HG02610 (cell line): ENCODE data around the gene GSTM4.

ENCODE experiments used
- ATAC-seq: cut with Tn5 transposase; IDR thresholded peaks from one replicate; pipeline ENCODE4 v1.9.1; 2021; ENCODE audit warnings: mild to moderate bottlenecking, moderate library complexity; ENCODE audit not compliant: unreplicated experiment

Gene GSTM4

DNA sequence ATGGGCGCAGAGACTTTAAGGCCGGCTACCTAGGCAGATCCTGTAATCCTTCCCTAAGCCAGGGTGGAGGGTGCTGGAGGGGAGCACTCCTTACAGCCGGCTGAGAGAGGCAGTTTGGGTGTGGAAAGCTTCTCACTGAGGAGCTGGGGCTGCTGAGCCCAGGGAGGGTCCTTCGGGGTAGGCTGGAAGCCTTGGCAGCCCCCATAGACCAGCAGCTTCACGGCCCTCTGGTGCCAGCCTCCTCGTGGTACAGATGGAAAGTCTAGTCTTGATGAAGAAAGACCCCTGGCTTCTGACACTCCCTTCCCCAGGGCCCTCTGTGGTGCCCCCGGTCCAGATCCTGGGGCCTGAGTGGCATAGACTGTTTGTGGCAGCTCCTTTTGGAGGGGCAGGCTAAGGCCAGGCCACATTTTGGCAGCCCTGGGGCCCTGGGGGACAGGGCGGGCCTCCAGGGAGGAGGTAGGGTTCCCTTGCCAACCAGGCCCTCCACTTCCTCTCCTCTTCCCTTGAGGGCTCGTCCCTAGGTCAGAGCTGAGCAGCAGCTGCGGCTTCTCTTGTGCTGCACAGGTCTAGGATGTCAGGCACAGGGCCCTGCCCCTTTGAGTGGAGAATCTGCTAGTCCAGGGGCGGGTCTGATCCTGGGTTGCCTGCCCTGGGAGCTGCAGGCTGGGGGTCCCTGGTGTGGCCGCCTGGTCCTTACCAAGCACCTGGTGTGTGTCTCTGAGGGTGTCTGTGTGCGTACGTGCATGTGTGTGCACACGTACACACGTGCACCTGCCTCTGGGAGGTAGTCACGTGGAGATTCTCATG is 31.5 kb upstream of the GSTM4 start:
- no peak for ATAC-seq

DNA sequence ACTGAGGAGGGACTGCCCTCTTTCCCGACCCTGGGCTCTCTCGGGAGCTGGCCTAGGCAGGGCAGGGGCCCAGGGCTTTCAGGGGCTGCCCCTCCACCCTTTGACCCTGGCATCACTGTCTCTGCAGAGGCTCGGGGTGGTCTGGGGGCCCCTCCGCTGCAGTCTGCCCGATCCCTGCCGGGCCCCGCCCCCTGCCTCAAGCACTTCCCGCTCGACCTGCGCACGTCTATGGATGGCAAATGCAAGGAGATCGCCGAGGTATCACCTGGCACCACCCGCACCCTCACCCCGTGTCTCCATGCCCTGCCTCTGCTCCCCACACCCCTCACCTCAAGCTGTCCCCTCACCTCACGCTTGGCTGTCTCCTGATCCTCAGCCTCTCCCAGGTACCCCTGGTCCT is 30.7 kb upstream of the GSTM4 start:
- no peak for ATAC-seq

DNA sequence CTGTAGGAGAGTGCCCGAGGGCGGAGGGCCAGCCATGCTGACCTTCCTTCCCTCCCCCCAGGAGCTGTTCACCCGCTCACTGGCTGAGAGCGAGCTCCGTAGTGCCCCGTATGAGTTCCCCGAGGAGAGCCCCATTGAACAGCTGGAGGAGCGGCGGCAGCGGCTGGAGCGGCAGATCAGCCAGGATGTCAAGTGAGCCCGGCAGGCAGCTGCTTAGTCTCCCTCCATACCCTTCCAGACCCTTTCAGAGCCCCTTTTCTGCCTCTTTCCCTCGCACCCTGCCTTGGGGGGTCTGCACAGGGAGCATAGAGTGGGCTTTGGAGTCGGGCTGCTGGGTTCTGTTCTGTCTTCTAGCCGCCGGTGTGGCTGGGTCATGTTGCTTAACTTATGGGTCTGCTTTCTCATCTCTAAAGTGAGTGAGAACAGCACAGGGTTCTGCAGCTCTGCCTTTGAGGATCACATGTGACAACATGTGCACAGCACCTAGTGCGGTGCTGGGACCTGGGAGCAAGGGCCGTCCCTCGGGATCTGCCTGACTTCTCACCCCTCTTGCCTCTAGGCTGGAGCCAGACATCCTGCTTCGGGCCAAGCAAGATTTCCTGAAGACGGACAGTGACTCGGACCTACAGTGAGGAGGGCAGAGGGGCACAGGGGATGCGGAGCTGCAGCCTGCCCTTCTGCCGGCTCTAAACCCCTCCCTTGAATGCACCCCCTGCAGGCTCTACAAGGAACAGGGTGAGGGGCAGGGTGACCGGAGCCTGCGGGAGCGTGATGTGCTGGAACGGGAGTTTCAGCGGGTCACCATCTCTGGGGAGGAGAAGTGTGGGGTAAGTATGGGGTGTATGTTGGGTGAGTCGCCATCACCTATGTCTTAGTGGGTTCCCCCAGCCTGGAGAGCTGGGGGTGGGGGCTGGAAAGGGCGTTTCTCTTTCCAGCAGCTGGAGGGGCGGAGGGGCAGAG is 30.0 kb upstream of the GSTM4 start:
- no peak for ATAC-seq

DNA sequence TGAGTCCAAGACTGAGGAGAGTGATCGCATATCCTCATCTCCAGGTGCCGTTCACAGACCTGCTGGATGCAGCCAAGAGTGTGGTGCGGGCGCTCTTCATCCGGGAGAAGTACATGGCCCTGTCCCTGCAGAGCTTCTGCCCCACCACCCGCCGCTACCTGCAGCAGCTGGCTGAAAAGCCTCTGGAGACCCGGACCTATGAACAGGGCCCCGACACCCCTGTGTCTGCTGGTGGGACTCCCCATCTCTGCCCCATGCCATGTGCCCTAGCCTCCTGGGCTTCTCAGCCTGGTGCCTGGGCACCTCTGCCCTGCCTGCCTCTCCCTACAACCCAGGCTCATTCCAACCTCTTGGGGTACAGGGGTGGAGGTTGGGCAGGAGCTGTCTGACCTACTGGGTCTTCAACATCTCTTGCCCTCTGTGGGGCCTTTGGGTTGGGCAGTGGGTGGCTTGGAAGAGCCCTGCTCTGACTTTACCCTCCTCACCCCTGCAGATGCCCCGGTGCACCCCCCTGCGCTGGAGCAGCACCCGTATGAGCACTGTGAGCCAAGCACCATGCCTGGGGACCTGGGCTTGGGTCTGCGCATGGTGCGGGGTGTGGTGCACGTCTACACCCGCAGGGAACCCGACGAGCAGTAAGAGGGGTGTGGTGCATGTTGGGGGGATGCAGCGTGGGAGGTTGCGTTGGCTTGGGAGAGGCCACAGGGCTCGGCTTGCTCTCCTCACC is 29.1 kb upstream of the GSTM4 start:
- no peak for ATAC-seq

DNA sequence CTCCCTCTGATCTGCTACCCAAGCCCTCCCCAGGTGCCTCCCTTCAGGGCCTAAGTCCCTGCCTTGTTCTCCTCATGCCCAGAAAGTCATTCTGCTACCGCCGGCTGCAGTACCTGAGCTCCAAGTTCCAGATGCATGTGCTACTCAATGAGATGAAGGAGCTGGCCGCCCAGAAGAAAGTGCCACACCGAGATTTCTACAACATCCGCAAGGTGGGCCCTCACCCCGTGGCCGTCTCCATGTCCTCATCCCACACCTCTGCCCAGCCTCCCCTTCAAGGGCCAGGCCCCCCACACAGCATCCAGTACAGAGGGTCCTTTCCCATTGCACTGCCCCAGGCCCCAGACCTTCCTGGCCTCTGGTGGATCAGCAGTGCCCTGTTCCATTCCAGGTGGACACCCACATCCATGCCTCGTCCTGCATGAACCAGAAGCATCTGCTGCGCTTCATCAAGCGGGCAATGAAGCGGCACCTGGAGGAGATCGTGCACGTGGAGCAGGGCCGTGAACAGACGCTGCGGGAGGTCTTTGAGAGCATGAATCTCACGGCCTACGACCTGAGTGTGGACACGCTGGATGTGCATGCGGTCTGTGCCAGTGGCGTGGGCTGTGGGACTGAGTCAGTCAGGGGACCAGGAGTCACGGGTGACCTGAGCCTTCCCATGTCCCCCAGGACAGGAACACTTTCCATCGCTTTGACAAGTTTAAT is 28.1 kb upstream of the GSTM4 start:
- ATAC-seq, result no peak

DNA sequence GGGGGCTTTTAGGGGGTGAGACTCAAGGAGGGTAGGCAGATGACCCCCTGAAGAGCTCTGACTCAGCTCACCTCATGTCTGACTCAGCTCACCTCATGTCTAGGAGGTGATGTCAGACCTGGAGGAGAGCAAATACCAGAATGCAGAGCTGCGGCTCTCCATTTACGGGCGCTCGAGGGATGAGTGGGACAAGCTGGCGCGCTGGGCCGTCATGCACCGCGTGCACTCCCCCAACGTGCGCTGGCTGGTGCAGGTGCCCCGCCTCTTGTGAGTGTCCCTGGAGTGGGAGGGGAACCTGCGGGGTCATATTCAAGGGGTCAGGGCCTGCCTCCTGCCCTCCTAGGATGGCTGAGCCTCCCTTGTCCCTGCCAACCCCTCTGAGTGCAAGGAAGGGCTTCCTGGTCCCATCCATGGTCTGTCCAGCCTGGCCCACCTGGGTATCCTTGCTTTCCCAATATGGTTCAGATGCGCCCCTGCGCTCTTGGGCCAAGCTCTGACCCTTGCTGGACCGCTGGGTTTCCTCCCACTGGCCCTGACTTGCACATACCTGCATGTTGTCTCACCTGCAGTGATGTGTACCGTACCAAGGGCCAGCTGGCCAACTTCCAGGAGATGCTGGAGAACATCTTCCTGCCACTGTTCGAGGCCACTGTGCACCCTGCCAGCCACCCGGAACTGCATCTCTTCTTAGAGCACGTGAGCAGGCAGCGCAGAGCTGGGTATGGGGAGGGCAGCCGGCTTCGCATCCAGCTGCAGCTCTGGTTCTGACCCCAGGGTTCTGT is 27.2 kb upstream of the GSTM4 start:
- ATAC-seq, result no peak

DNA sequence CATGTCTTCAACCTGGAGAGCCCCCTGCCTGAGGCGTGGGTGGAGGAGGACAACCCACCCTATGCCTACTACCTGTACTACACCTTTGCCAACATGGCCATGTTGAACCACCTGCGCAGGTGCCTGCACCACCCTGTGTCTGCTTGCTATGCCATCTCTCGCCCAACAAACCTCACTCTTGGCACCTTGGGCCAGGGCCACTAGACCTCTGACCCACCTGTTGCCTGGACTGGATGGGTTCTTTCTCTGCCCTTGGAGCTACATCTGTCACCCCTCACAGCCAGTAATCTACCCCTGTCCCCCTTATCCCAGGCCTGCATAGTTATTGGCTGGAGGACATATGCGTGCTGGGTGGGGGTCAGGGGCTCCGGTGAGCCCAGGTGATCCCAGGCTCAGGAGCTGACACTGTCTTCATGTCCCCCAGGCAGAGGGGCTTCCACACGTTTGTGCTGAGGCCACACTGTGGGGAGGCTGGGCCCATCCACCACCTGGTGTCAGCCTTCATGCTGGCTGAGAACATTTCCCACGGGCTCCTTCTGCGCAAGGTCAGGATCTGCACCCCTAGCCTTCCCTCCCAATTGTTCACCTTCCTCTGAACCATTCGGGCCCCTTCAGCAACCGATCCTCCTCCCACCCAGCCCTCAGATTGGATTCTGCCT is 26.4 kb upstream of the GSTM4 start:
- no peak for ATAC-seq

DNA sequence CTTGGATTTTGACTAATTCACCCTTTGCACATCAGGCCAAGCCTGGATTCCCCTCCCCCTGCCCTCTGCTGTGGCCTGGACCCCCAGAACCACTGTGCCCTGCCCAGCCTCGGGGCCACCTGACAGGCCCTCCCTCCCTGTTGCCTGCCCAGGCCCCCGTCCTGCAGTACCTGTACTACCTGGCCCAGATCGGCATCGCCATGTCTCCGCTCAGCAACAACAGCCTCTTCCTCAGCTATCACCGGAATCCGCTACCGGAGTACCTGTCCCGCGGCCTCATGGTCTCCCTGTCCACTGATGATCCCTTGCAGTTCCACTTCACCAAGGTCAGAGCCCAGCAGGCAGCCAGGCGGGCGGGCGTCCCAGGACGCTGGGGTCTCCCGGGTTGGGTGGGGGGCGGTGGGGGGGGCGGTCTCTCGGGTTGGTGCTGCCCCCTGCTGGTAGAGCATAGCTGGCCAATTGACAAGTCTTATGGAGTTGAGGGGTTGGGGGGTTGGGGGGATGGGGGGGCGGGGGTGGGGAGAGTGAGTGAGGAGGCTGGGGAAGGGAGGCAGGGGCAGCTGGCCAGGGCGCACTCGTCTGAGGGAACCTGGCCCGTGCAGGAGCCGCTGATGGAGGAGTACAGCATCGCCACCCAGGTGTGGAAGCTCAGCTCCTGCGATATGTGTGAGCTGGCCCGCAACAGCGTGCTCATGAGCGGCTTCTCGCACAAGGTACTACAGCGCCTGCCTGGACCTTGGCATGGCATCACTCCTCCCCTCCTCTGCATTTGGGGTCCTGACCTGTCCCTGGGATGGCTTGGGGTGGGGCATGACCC is 25.6 kb upstream of the GSTM4 start:
- no peak for ATAC-seq

DNA sequence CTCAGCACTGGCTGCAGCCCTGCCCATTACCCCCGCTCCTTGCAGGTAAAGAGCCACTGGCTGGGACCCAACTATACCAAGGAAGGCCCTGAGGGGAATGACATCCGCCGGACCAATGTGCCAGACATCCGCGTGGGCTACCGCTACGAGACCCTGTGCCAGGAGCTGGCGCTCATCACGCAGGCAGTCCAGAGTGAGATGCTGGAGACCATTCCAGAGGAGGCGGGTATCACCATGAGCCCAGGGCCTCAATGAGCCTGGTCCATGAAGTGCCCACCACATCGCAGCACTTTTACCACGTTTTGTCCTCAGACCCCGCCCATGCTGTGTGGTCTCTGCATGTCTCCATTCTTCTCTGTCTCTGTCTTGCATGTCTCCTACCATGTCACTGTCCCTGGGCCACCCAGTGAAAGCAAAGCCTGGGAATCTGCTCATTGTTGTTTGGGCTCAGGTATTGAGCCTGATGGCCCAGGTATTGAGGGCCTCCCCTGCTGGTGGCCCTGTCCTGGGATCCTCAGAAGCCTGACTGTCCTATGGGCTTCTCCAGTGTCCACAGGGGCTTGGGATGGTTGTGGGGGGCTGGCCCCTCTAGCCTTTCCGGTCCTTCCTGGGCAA is 24.9 kb upstream of the GSTM4 start:
- ATAC-seq, result no peak

DNA sequence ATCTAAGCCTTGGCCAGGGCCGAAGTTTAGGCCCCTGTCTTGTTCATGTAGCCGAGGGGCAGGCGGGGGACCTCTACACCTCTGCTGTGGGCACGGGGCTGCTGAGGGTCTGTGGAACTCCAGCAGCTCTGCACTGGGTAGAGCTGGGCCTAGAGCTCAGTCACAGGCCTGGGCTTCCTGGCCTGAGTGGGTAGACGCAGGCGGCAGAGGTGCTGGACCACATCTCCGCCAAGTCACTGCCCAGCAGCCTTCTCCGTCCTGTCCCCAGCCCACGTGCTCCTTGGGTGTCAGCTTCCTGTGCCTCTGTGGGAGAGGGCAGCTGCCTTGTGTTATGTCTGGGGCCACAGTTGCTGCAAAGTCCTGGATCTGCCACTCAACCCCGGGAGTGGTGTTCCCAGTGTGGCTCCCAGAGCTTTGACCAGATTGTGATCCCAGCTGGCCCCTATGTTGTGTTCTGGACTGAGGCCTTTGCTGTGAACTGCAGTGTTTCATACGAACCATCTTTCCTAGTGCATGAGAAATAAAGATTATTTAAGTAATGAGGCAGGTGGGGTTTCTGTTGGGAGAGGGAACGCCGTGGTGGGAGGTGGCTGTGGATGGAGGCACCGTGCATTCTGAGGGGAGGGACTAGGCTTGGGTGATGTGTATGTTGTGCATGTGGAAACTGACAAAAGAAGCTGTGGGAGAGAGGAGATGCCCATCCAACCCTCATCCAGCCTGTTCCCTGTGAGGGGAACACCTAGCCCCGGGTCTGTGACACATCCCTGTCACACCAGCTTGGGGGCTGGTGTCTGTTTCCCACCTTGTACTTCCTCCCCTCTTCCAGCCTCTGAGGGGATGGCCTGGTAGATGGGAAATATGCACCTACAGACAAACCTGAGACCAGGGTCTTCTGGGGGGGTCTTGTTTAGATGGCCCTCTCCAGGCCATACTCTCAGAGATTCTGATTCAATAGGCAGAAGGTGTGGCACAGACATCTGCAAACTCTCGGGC is 24.1 kb upstream of the GSTM4 start:
- no peak for ATAC-seq

DNA sequence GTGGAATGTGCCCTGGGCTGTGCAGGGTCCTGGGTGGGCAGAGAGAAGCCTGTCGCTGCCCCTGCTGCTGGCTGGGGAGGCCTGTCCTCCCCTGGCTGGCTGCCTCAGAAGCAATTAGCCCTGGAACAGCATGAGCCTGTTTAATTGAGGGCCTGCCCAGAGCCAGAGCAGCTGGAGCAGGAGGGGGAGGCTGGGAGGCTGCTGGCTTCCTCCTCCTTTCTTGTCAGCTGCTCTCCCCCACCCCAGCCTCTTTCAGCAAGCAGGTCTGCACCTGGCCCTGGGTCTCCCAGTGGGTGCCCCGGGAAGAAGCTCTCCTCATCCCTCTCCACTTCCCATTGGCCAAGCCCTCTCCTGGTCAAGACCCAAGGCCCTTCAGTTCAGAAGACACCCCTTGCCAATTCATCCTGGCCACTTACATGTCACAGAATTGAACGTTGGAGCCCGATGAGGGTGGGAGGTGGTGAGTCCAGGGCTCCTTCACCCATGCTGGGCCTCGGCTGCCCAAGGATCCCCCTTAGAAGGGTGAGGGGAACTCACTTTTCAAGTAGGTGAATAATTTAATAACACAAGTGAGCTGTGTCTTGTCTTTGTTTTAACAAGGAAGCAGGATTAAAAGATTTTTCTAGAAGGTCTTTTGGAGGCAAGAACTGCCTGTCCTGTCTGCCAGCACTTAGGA is 23.1 kb upstream of the GSTM4 start:
- no peak for ATAC-seq

DNA sequence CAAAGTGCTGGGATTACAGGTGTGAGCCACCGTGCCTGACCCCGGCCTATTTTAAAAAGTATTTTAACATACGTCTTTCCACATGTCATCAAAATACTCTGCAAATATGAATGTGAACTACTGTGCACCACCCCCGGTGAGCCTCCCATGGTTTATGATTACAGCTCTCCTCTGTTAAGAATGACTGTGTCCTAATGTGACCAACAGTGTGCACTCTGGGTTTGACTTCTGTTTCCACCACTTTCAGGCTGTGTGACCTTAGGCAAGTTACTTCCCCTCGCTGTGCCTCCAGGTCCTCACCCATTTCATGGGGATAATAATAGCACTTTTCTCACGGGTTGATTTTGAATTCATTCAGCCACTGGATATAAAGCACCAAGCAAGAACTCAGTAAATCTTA is 21.6 kb upstream of the GSTM4 start:
- peak; percentile 59 for ATAC-seq

DNA sequence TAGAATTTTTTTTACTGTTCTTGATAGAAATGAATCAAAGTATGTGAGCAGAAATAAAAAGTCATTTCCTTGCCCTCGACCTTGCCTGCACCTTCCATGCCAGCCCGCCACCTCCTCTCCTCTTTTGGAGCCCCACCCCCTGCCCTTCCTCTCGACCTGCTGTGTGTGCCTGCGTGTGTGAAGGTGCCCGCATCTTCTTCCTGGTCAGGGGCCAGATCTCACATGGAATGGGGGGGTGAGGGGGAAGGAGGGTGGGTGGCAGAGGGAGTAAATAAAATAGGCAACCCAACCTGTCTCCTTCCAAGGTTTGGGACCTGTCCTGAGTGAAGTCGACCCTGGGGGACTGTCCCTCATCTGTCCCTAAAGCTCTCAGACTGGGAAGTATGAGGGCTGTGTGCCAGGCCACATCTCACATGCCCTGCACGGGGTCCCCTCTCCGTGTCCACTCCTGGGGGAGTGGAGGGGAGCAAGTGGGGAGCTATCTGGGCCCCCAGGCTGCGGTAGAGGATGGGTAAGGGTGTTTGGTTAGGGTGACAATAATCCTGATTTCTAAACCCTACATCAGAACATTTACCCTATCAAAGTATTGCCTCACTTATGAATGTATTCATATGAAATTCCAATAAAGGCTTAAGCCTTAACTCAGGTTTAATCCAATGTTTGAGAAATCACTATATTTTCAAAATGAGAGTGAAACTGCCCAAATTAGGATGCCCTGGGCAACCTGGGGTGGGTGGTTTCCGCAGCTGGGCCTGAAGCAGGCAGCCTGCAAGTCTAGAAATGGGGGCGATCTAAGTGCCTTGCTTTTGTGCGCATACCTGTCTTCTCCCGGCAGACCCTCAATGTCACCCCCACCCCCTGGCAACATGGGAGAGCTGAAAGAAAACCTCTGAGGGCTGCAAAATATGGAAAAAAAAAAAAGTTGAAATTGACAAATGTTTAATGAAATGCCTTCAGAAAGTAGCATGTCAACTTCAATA is 20.8 kb upstream of the GSTM4 start:
- no peak for ATAC-seq

DNA sequence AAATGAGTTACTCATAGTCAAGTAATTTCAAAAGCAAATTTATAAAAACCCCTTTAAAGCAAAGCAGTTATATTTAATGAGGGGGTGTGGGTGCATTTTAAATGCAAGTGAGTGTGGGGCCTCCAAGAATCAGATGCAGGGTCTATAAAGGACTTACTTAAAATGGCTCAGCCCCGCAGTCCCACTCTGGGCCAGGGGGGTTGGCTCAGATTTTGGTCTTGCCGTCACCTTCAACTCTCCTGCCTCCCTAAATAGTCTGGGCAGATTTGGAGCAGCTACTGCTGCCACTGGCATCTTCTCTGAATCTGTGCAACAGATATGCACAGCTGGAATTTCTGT is 20.1 kb upstream of the GSTM4 start:
- ATAC-seq, result no peak

DNA sequence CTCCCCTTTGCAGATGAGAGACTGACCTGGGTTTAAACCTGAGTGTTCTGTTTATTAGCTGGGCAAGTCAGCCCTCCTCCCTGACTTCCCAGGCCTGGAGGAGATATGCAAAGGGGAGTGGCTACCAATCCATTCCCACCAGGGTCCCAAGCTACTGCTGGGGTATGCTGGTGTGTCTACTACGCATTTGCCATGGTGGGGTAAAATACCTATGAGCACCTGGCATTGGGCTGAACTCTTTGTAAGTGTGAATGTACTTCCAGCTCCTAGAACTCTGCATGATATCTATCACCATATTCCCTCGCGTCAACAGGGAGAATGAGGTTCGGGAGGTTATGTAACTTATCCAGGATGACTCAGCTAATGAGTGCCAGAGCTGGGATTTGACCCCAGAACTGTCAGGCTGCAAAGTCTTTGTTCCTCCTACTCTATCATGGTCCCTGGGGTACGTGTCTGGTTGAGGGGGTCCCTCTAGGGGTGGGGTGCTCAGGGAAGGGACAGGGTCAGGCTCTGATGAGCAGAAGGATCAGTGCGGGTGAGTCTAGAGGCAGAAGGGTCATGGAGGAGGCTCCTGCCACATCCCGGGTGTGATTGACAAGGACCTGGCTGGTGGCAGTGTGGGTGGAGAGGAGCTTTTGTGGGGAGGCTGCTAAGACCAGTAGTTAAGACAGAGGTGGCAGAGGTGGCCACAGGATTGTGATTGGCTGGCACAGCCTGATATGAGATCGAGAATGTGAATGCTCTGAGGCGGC is 19.5 kb upstream of the GSTM4 start:
- no peak for ATAC-seq
